Measurements from ENCODE around the gene DCDC2C. TPM values are rescaled to one million over a fixed set of nuclear protein-coding genes. Genes with fewer than 3 reads are reported as not detected.

Gene DCDC2C
- total RNA-seq, 4 donors from 2014 or later = not detected

DNA sequence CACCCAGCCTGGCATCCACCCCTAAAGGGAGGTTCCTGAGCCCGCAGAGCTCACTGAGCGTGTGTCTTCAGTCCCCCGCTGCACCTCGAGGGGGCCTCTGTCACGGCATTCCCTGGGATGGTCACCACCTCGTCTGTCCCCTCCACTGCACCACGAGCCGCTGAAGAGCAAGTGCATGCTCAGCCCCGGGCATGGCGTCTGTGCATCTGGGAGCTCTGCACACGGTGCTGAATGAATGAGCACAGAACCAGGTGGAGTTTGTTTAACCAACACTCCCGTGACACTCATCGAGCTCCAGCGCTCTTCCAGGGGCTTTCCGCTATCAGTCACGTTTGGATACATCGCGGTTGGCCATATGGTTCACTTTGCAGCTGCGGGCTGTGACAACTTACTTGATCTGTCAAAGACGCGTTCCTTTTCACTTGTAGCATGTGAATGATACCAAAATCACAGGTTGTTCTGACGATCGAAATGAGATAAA, 36.2 kb upstream of the DCDC2C start:
- Histone ChIP-seq H3K9me3 (no peaks in the 10 kb centered on the region), H3K27ac (no peak overlapping the region), H3K4me1 (no peaks in the 10 kb centered on the region), H3K4me3 (no peak overlapping the region), H3K27me3 (no peaks in the 10 kb centered on the region), H3K36me3 (no peaks in the 10 kb centered on the region)
- DNase-seq = no peak
- no peak for TF ChIP-seq POLR2A (IDR thresholded peaks at IDR 0.05)
- TF ChIP-seq, protein P1, sequence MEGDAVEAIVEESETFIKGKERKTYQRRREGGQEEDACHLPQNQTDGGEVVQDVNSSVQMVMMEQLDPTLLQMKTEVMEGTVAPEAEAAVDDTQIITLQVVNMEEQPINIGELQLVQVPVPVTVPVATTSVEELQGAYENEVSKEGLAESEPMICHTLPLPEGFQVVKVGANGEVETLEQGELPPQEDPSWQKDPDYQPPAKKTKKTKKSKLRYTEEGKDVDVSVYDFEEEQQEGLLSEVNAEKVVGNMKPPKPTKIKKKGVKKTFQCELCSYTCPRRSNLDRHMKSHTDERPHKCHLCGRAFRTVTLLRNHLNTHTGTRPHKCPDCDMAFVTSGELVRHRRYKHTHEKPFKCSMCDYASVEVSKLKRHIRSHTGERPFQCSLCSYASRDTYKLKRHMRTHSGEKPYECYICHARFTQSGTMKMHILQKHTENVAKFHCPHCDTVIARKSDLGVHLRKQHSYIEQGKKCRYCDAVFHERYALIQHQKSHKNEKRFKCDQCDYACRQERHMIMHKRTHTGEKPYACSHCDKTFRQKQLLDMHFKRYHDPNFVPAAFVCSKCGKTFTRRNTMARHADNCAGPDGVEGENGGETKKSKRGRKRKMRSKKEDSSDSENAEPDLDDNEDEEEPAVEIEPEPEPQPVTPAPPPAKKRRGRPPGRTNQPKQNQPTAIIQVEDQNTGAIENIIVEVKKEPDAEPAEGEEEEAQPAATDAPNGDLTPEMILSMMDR (IDR thresholded peaks at IDR 0.05) = no peak
- intact Hi-C loops (cut with DNase I; ENCODE audit: low total_unique reads) = no loop called here

DNA sequence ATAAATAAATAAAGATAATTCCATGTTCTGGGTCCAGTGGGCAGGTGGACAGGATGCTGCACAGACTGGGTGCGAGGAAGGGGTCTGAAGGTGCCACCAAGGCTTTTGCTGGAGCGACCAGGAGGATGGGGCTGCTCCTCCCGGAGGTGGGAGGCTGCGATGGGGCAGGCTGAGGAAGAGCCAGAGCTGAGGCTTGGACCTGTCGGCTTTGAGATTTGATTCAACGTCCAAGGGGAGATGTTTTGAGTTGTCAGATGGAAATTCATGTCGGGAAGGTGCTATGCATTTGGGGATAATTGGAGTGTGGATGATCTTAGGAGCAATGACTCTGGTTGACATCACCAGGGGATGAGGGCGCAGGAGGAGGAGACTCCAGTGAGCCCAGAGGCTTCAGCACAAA, 33.7 kb upstream of the DCDC2C start:
- no peak for DNase-seq
- Histone ChIP-seq H3K9me3 (no peaks in the 10 kb centered on the region), H3K27ac (no peak overlapping the region), H3K36me3 (no peaks in the 10 kb centered on the region), H3K27me3 (no peaks in the 10 kb centered on the region), H3K4me3 (no peak overlapping the region), H3K4me1 (no peaks in the 10 kb centered on the region)
- intact Hi-C loops (cut with DNase I; ENCODE audit: low total_unique reads) = no loop called here
- TF ChIP-seq POLR2A (IDR thresholded peaks at IDR 0.05) = no peak
- TF ChIP-seq, protein P1 (IDR thresholded peaks at IDR 0.05) = no peak

DNA sequence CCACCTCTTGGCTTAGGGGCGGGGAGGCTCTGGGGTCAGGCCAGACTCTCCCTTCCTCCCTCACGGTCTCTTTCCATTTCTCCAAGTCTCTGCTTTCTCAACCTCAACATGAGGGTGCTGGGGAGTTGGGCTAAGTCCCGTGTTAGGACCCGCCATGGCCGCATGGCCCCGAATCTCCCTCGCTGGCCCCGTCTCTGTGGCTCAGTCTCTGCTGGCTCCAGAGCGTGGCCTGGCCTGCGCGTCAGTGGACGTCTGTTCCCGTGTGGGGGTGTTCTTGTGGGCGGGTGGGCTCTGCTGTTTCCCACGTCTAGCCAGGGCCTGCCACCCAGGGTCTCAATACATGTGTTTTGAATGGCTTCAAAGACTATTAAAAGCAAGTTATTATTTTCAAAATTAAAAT, 33.0 kb upstream of the DCDC2C start:
- TF ChIP-seq POLR2A (IDR thresholded peaks at IDR 0.05) = no peak
- TF ChIP-seq, protein P1 (IDR thresholded peaks at IDR 0.05) = no peak
- H3K9me3 ChIP-seq = no peaks in the 10 kb centered on the region
- no peak for DNase-seq
- H3K36me3 ChIP-seq = no peaks in the 10 kb centered on the region
- H3K27me3 ChIP-seq = no peaks in the 10 kb centered on the region
- intact Hi-C loops (cut with DNase I; ENCODE audit: low total_unique reads) = no loop called here
- H3K4me1 ChIP-seq = no peaks in the 10 kb centered on the region
- no peak overlapping the region for H3K4me3 ChIP-seq
- no peak overlapping the region for H3K27ac ChIP-seq

GRCh38 chr2:3670941-3671340, 32.4 kb upstream of the DCDC2C start:
- H3K27me3 ChIP-seq = no peaks in the 10 kb centered on the region
- intact Hi-C loops (cut with DNase I; ENCODE audit: low total_unique reads) = no loop called here
- no peak for DNase-seq
- no peaks in the 10 kb centered on the region for H3K4me1 ChIP-seq
- H3K36me3 ChIP-seq = no peaks in the 10 kb centered on the region
- no peak for TF ChIP-seq POLR2A (IDR thresholded peaks at IDR 0.05)
- TF ChIP-seq, protein P1 (IDR thresholded peaks at IDR 0.05) = no peak
- H3K27ac ChIP-seq = no peak overlapping the region
- no peaks in the 10 kb centered on the region for H3K9me3 ChIP-seq
- H3K4me3 ChIP-seq = no peak overlapping the region

DNA sequence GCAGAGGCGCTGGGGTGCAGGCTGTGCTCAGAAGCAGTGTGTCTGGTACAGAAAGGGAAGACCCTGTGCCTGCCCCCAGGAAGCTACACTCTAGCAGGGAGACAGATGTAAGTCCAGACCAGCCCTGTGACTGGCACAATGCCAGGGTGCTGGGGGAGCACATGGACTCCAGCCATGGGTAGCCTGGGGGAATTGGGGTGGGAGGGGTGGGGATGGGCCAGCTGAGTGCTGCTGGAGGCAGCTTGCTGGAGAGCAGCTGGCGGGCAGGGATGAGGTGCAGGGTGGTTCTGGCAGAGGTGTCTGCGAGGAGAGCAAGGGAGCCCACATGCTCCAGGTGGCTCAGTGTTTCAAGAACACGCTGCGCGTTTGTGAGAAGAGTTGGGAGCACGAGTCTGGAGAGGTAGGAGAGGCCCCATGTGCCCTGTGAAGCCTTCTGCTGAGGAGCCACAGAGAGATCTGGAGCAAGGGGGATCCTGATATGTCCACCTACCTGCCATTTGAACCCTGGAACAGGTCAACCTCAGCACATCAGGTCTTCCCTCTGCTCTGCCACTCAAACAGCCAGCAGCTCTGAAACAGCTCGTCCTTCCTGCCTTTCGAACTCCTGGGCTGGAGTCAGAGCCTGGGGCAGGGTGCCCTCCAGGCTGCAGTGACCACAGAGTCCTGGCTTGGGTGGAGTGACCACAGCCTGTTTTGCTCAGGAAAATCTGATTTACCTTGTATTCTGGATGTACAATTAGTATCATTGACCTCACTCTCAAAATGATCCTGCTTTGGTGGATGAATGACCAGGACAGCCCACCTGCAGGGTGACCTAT, 30.3 kb upstream of the DCDC2C start:
- TF ChIP-seq, protein P1 (IDR thresholded peaks at IDR 0.05) = no peak
- TF ChIP-seq POLR2A (IDR thresholded peaks at IDR 0.05) = no peak
- no peaks in the 10 kb centered on the region for H3K4me1 ChIP-seq
- DNase-seq = no peak
- no peaks in the 10 kb centered on the region for H3K36me3 ChIP-seq
- H3K27ac ChIP-seq = no peak overlapping the region
- intact Hi-C loops (cut with DNase I; ENCODE audit: low total_unique reads) = no loop called here
- H3K9me3 ChIP-seq = no peaks in the 10 kb centered on the region
- no peak overlapping the region for H3K4me3 ChIP-seq
- H3K27me3 ChIP-seq = no peaks in the 10 kb centered on the region

Data from uterus (tissue), 4 donors.